HepG2 (cell line): ENCODE results near the gene FAM156B. TPM values are rescaled to one million over a fixed set of nuclear protein-coding genes. Genes with fewer than 3 reads are reported as not detected.

Source experiments
- DDIT3 ChIP-seq: sonication (generic); formaldehyde crosslinking; IDR thresholded peaks from 2 replicates; pipeline ENCODE4 v1.4.0; 2020; ENCODE audit warnings: mild to moderate bottlenecking, missing genetic modification reagents
- FOXK1 ChIP-seq: sonication (generic); formaldehyde crosslinking; IDR thresholded peaks from 2 replicates; pipeline ENCODE4 v1.4.0; 2020; ENCODE audit warnings: low read depth, missing genetic modification reagents, borderline replicate concordance
- KDM2A ChIP-seq: sonication (generic); formaldehyde crosslinking; IDR thresholded peaks from 2 replicates; pipeline ENCODE4 v1.4.0; 2020; ENCODE audit warnings: low read depth, missing genetic modification reagents, borderline replicate concordance
- LRRFIP1 ChIP-seq: sonication (generic); formaldehyde crosslinking; conservative IDR thresholded peaks from 2 replicates; pipeline ENCODE4 v1.4.0; 2020; ENCODE audit warnings: missing genetic modification reagents
- NPAS2 ChIP-seq: sonication (generic); formaldehyde crosslinking; IDR thresholded peaks from 2 replicates; pipeline ENCODE4 v1.8.0; 2022; ENCODE audit warnings: mild to moderate bottlenecking, missing genetic modification reagents, borderline replicate concordance
- SALL1 ChIP-seq: sonication (generic); formaldehyde crosslinking; IDR thresholded peaks from 2 replicates; pipeline ENCODE4 v1.8.0; 2022; ENCODE audit warnings: mild to moderate bottlenecking, missing genetic modification reagents
- STAT6 ChIP-seq: sonication (generic); formaldehyde crosslinking; IDR thresholded peaks from 2 replicates; pipeline ENCODE4 v1.4.0; 2020; ENCODE audit warnings: missing genetic modification reagents, mild to moderate bottlenecking, borderline replicate concordance
- TEAD2 ChIP-seq: sonication (generic); formaldehyde crosslinking; IDR thresholded peaks from 2 replicates; pipeline ENCODE4 v1.9.0; 2021; ENCODE audit warnings: missing genetic modification reagents
- ZBTB8A ChIP-seq: sonication (generic); formaldehyde crosslinking; IDR thresholded peaks from 2 replicates; pipeline ENCODE4 v1.4.0; 2020; ENCODE audit warnings: mild to moderate bottlenecking, low read depth, missing genetic modification reagents, borderline replicate concordance
- ZNF263 ChIP-seq: sonication (generic); formaldehyde crosslinking; IDR thresholded peaks from 2 replicates; pipeline ENCODE4 v1.4.0; 2020; ENCODE audit warnings: missing genetic modification reagents
- ZNF292 ChIP-seq: sonication (generic); formaldehyde crosslinking; IDR thresholded peaks from 2 replicates; pipeline ENCODE4 v1.8.1; 2022; ENCODE audit warnings: mild to moderate bottlenecking, low read depth, missing genetic modification reagents, borderline replicate concordance
- ZNF598 ChIP-seq: sonication (generic); formaldehyde crosslinking; IDR thresholded peaks from 2 replicates; pipeline ENCODE4 v1.5.1; 2020; ENCODE audit warnings: mild to moderate bottlenecking, missing genetic modification reagents, borderline replicate concordance
- ZNF619 ChIP-seq: sonication (generic); formaldehyde crosslinking; IDR thresholded peaks from 2 replicates; pipeline ENCODE4 v1.4.0; 2020; ENCODE audit warnings: mild to moderate bottlenecking, missing genetic modification reagents
- polyA plus RNA-seq, 8 experiments: library from polyadenylated mRNA; depleted of rRNA in 3 of 8; stranded (reverse) in 7 of 8; unstranded in 1 of 8; fragments of >200 nt; fragmentation: Illumina TruSeq in 4 of 8; extraction: Trizol in 4 of 8; gene quantifications; 2 replicates each; pipeline versions ENCODE4 v1.2.1 to v1.2.3, GENCODE V29; 2011 to 2016; ENCODE audit warnings: low read depth in 4 of 8, missing spikeins in 1 of 8, mixed read lengths in 1 of 8; ENCODE audit not compliant: insufficient read depth in 1 of 8
- total RNA-seq, 5 experiments: library from RNA; depleted of rRNA; stranded (reverse); fragments of >200 nt; fragmentation: Illumina TruSeq; extraction: Trizol; gene quantifications; 2 replicates each; pipeline ENCODE4 v1.2.3, GENCODE V29; 2016; ENCODE audit warnings: low read depth in 1 of 5
- TF ChIP-seq, protein P1 (sequence below): sonication (generic); formaldehyde crosslinking; IDR thresholded peaks from 2 replicates; pipeline ENCODE4 v1.4.0; 2020; ENCODE audit warnings: mild to moderate bottlenecking, missing genetic modification reagents

The FAM156B gene
- total and polyA plus RNA-seq, 2 of the 13 experiments (the other 11 are each of a cell fraction or from before 2014, with no cell fraction given): 7.8 to 82.1 TPM

DNA sequence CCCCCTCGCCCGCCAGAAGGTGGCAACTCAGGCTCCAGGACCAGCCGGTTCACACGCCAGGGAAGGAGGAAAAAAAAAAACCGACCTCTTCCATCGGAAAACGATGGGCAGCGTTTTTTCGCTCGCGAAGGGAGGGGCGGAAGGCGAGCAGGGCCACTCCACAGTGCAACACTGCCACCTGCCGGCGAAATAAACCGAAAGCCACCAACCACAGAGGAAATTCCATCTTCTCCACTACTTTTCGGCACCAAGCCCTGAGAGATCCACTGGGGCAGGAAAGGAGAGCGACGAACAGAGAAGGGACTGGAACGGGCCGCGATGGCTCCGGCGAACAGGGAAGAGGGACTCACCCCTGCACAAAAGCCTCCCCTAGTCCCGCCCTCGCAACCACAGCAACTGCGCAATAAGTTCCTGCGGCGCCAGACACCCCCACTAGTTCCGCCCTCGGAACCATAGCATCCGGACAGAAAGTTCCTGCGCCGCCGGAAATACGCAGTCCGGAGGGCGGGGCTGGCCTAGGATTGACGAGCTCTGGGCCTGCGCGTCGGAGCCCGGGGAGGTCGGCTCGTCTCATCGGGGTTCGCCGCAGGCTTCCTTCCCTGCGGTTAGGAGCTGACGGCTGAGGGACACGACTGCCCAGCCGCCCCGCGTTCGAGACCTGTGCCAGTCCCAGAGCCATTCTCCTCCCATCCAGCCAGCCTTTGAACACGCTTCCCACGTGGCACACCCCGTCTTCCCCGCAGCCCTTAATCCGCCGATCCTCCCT is 37.8 kb downstream of the FAM156B start (continued):
- TF ChIP-seq LRRFIP1 (CRISPR knock-in tag) (no peak), ZBTB8A (CRISPR knock-in tag) (no peak), SALL1 (CRISPR knock-in tag) (peak; percentile 63), DDIT3 (CRISPR knock-in tag) (no peak), FOXK1 (CRISPR knock-in tag) (0 out of 2 replicates have a peak, but pooled peaks have one; percentile 22), ZNF598 (CRISPR knock-in tag) (no peak), ZNF619 (CRISPR knock-in tag) (no peak), ZNF292 (CRISPR knock-in tag) (0 out of 2 replicates have a peak, but pooled peaks have one; percentile 25), ZNF263 (CRISPR knock-in tag) (no peak; the same call in 1 of the 2 replicates), KDM2A (CRISPR knock-in tag) (0 out of 2 replicates have a peak, but pooled peaks have one; percentile 38), NPAS2 (no peak), STAT6 (CRISPR knock-in tag) (no peak), TEAD2 (CRISPR knock-in tag) (no peak)
- TF ChIP-seq, protein P1, sequence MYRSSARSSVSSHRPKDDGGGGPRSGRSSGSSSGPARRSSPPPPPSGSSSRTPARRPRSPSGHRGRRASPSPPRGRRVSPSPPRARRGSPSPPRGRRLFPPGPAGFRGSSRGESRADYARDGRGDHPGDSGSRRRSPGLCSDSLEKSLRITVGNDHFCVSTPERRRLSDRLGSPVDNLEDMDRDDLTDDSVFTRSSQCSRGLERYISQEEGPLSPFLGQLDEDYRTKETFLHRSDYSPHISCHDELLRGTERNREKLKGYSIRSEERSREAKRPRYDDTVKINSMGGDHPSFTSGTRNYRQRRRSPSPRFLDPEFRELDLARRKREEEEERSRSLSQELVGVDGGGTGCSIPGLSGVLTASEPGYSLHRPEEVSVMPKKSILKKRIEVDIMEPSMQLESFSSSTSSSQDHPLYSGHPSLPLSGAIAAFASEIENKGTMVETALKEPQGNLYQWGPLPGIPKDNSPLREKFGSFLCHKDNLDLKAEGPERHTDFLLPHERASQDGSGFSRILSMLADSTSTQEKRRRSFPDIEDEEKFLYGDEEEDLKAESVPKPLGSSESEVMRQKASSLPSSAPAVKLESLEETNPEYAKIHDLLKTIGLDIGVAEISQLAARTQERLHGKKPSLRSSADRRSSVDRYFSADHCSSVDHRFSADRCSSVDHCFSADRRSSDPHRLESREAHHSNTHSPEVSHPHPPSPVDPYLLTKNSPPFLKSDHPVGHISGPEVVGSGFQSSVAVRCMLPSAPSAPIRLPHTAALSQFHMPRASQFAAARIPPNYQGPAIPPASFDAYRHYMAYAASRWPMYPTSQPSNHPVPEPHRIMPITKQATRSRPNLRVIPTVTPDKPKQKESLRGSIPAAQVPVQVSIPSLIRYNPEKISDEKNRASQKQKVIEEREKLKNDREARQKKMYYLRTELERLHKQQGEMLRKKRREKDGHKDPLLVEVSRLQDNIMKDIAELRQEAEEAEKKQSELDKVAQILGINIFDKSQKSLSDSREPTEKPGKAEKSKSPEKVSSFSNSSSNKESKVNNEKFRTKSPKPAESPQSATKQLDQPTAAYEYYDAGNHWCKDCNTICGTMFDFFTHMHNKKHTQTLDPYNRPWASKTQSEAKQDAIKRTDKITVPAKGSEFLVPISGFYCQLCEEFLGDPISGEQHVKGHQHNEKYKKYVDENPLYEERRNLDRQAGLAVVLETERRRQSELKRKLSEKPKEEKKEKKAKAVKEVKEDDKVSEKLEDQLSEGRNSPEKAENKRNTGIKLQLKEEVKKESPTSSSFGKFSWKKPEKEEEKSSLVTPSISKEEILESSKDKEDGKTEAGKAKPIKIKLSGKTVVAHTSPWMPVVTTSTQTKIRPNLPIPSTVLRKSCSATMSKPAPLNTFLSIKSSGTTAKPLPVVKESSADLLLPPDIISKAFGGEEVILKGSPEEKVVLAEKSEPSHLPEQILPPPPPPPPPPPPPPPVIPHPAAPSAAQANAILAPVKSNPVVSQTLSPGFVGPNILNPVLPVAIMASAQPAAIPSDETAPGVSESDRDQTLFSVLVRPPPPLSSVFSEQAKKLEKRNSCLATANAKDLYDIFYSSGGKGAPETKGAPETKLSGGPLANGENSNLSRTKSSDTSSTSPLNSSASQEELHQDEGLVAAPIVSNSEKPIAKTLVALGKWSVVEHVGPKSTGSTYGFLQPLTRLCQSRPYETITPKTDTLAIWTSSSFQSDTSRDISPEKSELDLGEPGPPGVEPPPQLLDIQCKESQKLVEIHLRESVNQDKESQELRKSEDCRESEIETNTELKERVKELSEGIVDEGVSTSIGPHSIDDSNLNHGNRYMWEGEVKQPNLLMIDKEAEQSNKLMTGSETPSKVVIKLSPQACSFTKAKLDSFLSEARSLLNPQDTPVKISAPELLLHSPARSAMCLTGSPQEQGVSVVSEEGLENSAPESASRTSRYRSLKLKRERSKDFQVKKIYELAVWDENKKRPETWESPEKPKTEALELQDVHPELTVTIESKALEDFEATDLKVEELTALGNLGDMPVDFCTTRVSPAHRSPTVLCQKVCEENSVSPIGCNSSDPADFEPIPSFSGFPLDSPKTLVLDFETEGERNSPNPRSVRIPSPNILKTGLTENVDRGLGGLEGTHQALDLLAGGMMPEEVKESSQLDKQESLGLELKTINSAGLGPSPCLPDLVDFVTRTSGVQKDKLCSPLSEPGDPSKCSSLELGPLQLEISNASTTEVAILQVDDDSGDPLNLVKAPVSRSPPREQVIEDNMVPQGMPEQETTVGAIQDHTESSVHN (CRISPR knock-in tag): no peak
